NB4 (cell line): ENCODE results near the gene MCM6.

Experiments used
- MYC ChIP-seq: IDR thresholded peaks from 2 replicates; pipeline ENCODE4 v1.6.1; 2011; ENCODE audit warnings: low read depth, low read length
- POLR2A ChIP-seq: IDR thresholded peaks from 2 replicates; pipeline ENCODE4 v1.6.1; 2011; ENCODE audit warnings: mild to moderate bottlenecking; ENCODE audit not compliant: insufficient read length; ENCODE audit errors: extremely low read depth
- TF ChIP-seq, protein P1 (sequence below): IDR thresholded peaks from one replicate; pipeline ENCODE4 v1.5.1; 2012; ENCODE audit warnings: low read depth, low read length
- TF ChIP-seq, protein P2 (sequence below): IDR thresholded peaks from 2 replicates; pipeline ENCODE4 v1.6.1; 2011; ENCODE audit warnings: low read depth, low read length

DNA sequence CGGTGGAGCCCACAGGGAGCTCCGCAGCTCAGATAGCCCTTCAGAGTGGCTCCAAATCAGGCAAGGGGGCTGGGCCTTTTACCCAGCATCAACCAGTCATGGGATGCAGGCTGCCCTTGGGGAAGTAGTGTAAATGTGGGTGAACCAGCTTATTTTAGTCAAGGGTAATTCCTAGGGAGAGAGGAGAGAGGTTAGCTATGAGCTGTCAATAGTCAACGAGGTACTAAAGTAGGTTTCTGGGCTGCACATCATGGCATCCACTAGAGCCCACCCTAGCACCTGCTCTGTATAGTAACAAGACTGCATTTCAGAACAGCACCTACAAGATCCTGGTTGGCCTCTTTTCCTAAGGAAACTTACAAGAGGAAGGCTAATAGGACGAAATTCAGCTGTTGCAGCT is 9.5 kb upstream of the MCM6 start:
- no peak for TF ChIP-seq POLR2A
- TF ChIP-seq, protein P1, sequence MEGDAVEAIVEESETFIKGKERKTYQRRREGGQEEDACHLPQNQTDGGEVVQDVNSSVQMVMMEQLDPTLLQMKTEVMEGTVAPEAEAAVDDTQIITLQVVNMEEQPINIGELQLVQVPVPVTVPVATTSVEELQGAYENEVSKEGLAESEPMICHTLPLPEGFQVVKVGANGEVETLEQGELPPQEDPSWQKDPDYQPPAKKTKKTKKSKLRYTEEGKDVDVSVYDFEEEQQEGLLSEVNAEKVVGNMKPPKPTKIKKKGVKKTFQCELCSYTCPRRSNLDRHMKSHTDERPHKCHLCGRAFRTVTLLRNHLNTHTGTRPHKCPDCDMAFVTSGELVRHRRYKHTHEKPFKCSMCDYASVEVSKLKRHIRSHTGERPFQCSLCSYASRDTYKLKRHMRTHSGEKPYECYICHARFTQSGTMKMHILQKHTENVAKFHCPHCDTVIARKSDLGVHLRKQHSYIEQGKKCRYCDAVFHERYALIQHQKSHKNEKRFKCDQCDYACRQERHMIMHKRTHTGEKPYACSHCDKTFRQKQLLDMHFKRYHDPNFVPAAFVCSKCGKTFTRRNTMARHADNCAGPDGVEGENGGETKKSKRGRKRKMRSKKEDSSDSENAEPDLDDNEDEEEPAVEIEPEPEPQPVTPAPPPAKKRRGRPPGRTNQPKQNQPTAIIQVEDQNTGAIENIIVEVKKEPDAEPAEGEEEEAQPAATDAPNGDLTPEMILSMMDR = no peak
- TF ChIP-seq, protein P2, sequence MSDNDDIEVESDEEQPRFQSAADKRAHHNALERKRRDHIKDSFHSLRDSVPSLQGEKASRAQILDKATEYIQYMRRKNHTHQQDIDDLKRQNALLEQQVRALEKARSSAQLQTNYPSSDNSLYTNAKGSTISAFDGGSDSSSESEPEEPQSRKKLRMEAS = no peak
- TF ChIP-seq MYC = no peak
